Measurements from ENCODE around the gene THBS3.
"Not testable (repeated sequence)": the region's sequence is repeated elsewhere in the genome, so short reads cannot be mapped to it uniquely, and the experiment has no call there.

Gene THBS3

DNA sequence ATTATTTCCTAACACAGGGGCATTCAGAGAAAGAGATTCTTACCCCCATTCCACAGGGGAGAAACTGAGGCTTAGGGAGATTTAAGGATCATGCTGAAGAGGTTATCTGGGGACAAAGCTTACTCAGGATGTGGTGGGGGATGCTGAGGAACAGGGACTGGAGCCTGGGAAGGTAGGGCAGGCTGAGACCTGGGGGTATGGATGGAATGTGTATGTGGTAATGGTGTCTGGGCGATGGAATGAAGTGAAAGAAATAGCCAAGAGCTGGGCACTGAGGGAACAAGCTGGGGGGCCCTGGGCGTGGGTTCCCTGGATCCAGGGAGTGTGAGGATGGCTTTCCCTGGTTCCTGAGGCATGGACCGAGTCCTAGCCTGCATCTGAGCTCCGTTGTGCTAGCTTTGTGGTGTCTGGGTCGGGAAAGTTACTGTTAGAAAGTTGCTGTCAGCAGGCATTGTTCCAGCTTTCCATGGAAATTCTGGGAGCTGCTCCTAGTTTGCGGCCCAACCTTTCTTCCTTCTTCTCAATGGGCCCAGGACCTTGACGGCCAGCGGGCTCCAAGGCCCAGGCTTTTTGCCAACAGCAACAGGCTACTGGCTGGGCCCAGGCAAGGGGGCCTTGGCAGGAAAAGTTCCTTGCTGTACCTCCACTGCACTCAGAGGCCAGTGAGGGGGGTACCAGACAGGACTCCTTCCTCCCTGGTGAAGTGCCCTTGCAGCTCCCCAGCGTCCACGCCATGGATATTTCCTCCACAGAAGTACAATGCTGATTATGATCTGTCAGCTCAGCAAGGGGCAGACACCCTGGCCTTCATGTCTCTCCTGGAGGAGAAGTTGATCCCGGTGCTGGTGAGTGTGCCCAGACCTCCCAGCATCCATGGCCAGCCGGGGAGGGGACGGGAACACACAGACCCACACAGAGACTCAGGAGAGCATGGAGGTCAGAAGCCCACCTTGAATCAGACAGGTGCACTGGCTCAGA, 24.6 kb upstream of the THBS3 start:
- Histone ChIP-seq H3K9ac (ENCODE audit: low read length) (peak overlapping the region; percentile 42), H3K36me3 (ENCODE audit: control insufficient read depth, insufficient read depth, low read length, severe bottlenecking) (peaks cover 14% of the 10 kb centered on the region), H3K4me1 (ENCODE audit: control insufficient read depth, insufficient read depth, low read length) (peaks cover 15% of the 10 kb centered on the region)
- H3K27me3 ChIP-seq (replicated peaks; ENCODE audit: control insufficient read depth, insufficient read depth, low read length); H3K4me3 ChIP-seq (ENCODE audit: low read length); H3K9me3 ChIP-seq (ENCODE audit: control insufficient read depth, low read length): not testable (repeated sequence)
- peak; percentile 48 for DNase-seq (ENCODE audit: low read depth)

DNA sequence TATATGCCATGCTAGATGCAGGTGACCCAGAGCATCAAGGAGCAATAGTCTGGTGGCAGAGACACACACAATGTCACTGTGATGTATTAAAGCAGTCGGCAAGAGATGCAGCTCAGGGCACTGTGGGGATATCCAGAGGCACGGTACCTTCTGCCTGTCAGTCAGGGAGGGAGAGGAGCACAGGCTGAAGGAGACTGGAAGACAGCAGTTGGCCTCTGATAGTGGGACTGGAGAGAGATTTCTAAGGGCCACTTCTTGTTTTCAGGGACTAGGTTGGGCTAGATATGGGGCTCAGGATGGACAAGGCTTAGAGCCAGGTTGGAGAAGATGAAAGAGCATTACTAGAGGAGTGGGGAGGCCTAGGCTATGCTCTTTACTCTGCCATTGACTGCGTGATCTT, 23.6 kb upstream of the THBS3 start:
- H3K9me3 ChIP-seq (ENCODE audit: control insufficient read depth, low read length); H3K36me3 ChIP-seq (ENCODE audit: control insufficient read depth, insufficient read depth, low read length, severe bottlenecking); H3K27me3 ChIP-seq (replicated peaks; ENCODE audit: control insufficient read depth, insufficient read depth, low read length); H3K4me3 ChIP-seq (ENCODE audit: low read length); DNase-seq (ENCODE audit: low read depth): not testable (repeated sequence)
- H3K4me1 ChIP-seq (ENCODE audit: control insufficient read depth, insufficient read depth, low read length), result peaks cover 22% of the 10 kb centered on the region
- peak overlapping the region; percentile 25 for H3K9ac ChIP-seq (ENCODE audit: low read length)

DNA sequence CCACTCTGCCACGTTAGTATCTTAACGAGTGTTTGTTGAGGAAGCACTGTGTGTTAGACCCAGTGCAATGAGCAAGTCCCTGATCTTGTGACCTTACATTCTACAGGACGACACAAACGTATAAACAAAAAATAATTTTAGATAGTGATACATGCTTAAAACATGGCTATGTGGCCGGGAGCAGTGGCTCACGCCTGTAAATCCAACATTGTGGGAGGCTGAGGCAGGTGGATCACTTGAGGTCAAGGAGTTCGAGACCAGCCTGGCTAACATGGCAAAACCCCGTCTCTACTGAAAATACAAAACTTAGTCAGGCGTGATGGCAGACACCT, 20.4 kb upstream of the THBS3 start:
- no peaks in the 10 kb centered on the region for H3K9me3 ChIP-seq (ENCODE audit: control insufficient read depth, low read length)
- H3K4me1 ChIP-seq (ENCODE audit: control insufficient read depth, insufficient read depth, low read length), result peaks cover 48% of the 10 kb centered on the region
- DNase-seq (ENCODE audit: low read depth), result no peak
- H3K4me3 ChIP-seq (ENCODE audit: low read length), result peak overlapping the region; percentile 92
- H3K36me3 ChIP-seq (ENCODE audit: control insufficient read depth, insufficient read depth, low read length, severe bottlenecking), result no peaks in the 10 kb centered on the region
- no peaks in the 10 kb centered on the region for H3K27me3 ChIP-seq (replicated peaks; ENCODE audit: control insufficient read depth, insufficient read depth, low read length)
- peak overlapping the region; percentile 95 for H3K9ac ChIP-seq (ENCODE audit: low read length)

DNA sequence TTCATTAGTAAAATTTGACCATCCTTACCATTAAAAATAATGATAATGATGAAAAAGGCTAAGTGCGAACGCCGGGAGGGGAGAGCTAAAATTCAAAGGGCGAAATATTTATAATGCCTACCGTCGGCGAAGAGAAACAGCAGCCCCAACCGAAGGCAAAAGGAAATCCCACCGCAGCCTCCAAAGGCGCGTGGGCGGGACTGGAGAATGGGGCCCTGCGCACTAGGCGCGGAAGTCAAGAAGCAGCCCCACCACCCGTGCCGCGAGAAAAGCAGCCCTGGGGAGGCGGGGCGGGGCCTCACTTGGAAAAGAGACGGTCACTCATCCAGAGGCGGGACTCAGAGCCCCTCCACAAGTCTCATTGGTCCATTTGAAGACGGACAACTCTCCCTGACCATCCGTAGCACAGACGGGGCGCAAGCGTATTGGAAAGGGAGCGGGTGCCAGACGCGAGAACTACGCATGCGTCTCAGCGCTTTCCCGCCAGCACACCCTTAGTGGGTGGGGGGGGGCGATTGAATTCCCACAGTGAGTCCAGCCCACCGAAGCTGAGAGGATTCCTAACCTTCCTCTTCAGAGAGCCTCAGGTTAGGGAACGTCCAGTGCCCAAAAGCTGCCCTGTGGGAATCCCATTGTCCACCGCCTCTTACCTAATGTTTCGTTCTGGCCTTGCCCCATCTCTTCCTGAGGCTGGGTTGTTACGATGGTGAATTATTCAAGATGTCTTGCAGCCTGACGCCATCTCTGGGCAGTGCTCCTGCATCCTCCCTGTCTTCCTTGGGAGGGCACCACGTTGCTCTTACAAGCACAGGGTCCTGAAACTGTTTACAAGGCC, 19.8 kb upstream of the THBS3 start:
- no peaks in the 10 kb centered on the region for H3K27me3 ChIP-seq (replicated peaks; ENCODE audit: control insufficient read depth, insufficient read depth, low read length)
- no peaks in the 10 kb centered on the region for H3K9me3 ChIP-seq (ENCODE audit: control insufficient read depth, low read length)
- peak; percentile 100 for DNase-seq (ENCODE audit: low read depth)
- peak overlapping the region; percentile 92 for H3K4me3 ChIP-seq (ENCODE audit: low read length)
- peak overlapping the region; percentile 95 for H3K9ac ChIP-seq (ENCODE audit: low read length)
- H3K36me3 ChIP-seq (ENCODE audit: control insufficient read depth, insufficient read depth, low read length, severe bottlenecking), result no peaks in the 10 kb centered on the region
- peaks cover 45% of the 10 kb centered on the region for H3K4me1 ChIP-seq (ENCODE audit: control insufficient read depth, insufficient read depth, low read length)

DNA sequence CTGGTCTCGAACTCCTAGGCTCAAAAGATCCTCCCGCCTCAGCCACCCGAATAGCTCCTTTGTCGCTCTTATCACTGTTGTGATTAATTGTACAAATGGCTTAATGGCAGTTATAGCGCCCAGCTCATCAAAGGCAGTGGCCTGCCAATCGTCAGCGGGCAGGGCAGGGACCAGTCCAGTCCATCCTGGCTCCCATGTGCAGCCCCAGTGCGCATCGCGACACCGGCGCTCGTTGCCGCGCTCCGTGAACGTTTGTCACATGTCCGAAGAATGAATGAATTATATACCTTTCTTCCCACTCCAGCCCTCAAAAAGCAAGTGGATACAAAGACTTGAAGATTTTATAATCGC, 19.2 kb upstream of the THBS3 start:
- Histone ChIP-seq H3K9me3 (ENCODE audit: control insufficient read depth, low read length) (no peaks in the 10 kb centered on the region), H3K4me1 (ENCODE audit: control insufficient read depth, insufficient read depth, low read length) (peaks cover 41% of the 10 kb centered on the region), H3K4me3 (ENCODE audit: low read length) (peak overlapping the region; percentile 92), H3K27me3 (replicated peaks; ENCODE audit: control insufficient read depth, insufficient read depth, low read length) (no peaks in the 10 kb centered on the region), H3K9ac (ENCODE audit: low read length) (peak overlapping the region; percentile 95), H3K36me3 (ENCODE audit: control insufficient read depth, insufficient read depth, low read length, severe bottlenecking) (no peaks in the 10 kb centered on the region)
- DNase-seq (ENCODE audit: low read depth), result peak; percentile 77

DNA sequence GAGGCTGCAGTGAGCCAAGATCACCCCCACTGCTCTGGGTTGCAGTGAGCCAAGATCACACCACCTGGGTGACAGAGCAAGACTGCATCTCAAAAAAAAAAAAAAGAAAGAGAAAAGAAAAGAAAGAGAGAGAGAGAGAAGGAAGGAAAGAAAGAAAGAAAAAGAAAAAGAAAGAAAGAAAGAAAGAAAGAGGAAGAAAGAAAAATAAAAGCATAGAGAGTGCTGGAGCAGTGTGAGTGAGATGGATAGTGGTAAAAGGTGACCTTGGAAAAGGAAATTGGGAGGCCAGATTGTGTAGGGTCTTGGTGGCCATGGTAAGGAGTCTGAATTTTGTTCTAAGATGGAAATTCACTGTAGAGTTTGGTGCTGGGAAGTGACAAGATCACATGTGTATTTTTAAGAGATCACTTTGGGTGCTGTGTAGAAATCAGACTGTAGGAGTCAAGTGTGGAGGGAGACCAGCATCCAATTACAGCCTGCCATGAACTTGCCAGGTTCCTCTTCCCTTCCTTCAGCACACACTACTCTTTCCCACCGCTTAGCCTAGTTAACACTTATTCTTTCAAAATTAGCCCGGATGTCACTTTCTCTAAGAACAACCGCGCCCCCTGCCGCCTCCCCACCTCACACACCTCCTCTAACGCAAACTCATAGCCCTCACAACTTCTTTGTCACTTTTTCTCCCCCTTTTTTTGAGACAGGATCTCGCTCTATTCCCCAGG, 18.7 kb upstream of the THBS3 start:
- no peaks in the 10 kb centered on the region for H3K27me3 ChIP-seq (replicated peaks; ENCODE audit: control insufficient read depth, insufficient read depth, low read length)
- H3K36me3 ChIP-seq (ENCODE audit: control insufficient read depth, insufficient read depth, low read length, severe bottlenecking), result no peaks in the 10 kb centered on the region
- peak overlapping the region; percentile 95 for H3K9ac ChIP-seq (ENCODE audit: low read length)
- H3K9me3 ChIP-seq (ENCODE audit: control insufficient read depth, low read length), result no peaks in the 10 kb centered on the region
- peak overlapping the region; percentile 92 for H3K4me3 ChIP-seq (ENCODE audit: low read length)
- H3K4me1 ChIP-seq (ENCODE audit: control insufficient read depth, insufficient read depth, low read length), result peaks cover 38% of the 10 kb centered on the region
- peak; percentile 86 for DNase-seq (ENCODE audit: low read depth)

DNA sequence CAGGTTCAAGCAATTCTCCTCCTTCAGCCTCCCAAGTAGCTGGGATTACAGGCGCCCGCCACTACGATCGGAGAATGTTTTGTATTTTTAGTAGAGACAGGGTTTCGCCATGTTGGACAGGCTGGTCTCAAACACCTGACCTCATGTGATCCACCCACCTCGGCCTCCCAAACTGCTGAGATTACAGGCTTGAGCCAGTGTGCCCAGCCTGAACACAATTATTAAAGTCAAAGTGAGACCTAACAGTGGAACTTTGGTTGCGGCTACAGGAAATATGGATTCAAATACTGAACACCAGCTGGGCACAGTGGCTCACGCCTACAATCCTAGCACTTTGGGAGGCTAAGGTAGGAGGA, 17.7 kb upstream of the THBS3 start:
- H3K36me3 ChIP-seq (ENCODE audit: control insufficient read depth, insufficient read depth, low read length, severe bottlenecking); H3K27me3 ChIP-seq (replicated peaks; ENCODE audit: control insufficient read depth, insufficient read depth, low read length); H3K9me3 ChIP-seq (ENCODE audit: control insufficient read depth, low read length); DNase-seq (ENCODE audit: low read depth): not testable (repeated sequence)
- H3K4me3 ChIP-seq (ENCODE audit: low read length), result peak overlapping the region; percentile 92
- peaks cover 38% of the 10 kb centered on the region for H3K4me1 ChIP-seq (ENCODE audit: control insufficient read depth, insufficient read depth, low read length)
- H3K9ac ChIP-seq (ENCODE audit: low read length), result peak overlapping the region; percentile 95

DNA sequence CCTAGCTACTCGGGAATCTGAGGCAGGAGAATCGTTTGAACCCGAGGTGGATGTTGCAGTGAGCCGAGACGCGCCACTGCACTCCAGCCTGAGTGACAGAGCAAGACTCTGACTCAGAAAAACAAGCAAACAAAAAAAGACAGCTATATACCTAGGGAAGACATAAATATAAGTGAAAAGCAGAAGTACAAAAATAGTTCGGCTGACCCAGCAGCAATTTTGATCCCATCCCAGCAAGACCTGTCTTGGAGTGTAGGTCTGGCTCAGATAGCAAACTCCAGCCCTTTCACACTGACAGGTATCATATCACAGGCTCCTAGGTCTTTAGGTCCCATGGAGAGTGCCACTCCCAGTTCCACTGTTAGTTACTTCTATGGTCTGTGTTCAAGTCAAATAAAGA, 15.3 kb upstream of the THBS3 start:
- H3K9ac ChIP-seq (ENCODE audit: low read length), result no peak overlapping the region
- H3K9me3 ChIP-seq (ENCODE audit: control insufficient read depth, low read length), result no peaks in the 10 kb centered on the region
- H3K4me3 ChIP-seq (ENCODE audit: low read length), result no peak overlapping the region

DNA sequence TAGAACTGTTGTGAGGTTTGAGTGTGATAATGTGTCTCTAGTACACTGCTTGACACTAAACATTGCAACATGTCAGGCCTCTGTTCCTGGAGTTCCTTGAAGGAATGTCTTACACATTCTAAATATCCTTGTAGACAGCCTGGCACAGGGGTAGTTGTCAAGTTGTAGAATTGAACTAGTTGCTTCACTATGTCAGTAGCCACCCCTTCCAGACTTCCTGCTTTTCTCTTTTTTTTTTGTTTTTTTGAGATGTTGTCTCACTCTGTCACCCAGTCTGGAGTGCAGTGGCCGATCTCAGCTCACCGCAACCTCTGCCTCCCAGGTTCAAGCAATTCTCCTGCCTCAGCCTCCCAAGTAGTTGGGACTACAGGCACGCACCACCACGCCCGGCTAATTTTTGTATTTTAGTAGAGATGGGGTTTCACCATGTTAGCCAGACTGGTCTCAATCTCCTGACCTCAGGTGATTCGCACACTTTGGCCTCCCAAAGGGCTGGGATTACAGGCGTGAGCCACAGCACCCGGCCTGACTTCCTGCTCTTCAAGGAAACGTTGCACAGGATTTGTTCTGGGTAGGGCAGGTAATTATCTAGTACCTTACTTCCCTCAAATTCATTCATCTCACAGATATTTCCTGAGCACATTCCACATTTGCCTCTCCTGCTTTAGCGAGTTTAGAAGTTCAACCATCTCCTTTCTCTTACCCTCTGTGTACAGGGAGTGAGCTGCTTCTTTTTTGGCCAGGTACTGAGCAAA, 12.7 kb upstream of the THBS3 start:
- not testable (repeated sequence) for DNase-seq (ENCODE audit: low read depth); H3K9ac ChIP-seq (ENCODE audit: low read length); H3K4me3 ChIP-seq (ENCODE audit: low read length); H3K36me3 ChIP-seq (ENCODE audit: control insufficient read depth, insufficient read depth, low read length, severe bottlenecking); H3K27me3 ChIP-seq (replicated peaks; ENCODE audit: control insufficient read depth, insufficient read depth, low read length); H3K9me3 ChIP-seq (ENCODE audit: control insufficient read depth, low read length)
- peaks cover 31% of the 10 kb centered on the region for H3K4me1 ChIP-seq (ENCODE audit: control insufficient read depth, insufficient read depth, low read length)

More for the DNA sequence above, 15.3 kb upstream of the THBS3 start:
- Histone ChIP-seq H3K36me3 (ENCODE audit: control insufficient read depth, insufficient read depth, low read length, severe bottlenecking) (no peaks in the 10 kb centered on the region), H3K27me3 (replicated peaks; ENCODE audit: control insufficient read depth, insufficient read depth, low read length) (no peaks in the 10 kb centered on the region), H3K4me1 (ENCODE audit: control insufficient read depth, insufficient read depth, low read length) (peaks cover 51% of the 10 kb centered on the region)
- DNase-seq (ENCODE audit: low read depth), result no peak

DNA sequence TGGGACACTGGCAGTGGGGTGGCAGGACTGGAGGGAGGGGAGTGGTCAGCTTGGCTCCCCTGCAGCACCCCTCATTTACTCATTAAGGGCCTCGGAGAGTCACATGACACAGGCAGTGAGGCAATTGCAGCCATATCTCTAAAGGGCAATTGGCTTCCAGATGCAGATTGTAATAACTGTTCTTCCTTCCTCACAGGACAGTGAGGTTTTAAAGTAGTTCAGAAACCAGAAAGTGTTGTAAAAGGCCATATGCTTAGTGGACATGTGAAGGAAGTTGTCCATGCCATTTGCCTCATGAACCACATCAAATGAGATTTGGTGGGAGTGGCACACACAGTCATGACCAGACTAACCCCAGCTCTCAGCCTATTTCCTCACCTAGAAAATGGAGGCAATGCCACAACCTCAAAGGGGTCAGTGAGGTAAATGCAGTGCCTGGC, 11.9 kb upstream of the THBS3 start:
- Histone ChIP-seq H3K9ac (ENCODE audit: low read length) (no peak overlapping the region), H3K4me1 (ENCODE audit: control insufficient read depth, insufficient read depth, low read length) (peaks cover 23% of the 10 kb centered on the region), H3K36me3 (ENCODE audit: control insufficient read depth, insufficient read depth, low read length, severe bottlenecking) (no peaks in the 10 kb centered on the region), H3K4me3 (ENCODE audit: low read length) (peak overlapping the region; percentile 25), H3K27me3 (replicated peaks; ENCODE audit: control insufficient read depth, insufficient read depth, low read length) (no peaks in the 10 kb centered on the region), H3K9me3 (ENCODE audit: control insufficient read depth, low read length) (no peaks in the 10 kb centered on the region)
- DNase-seq (ENCODE audit: low read depth), result no peak
